Measurements from ENCODE around the gene PPP1R14C. TPM values are rescaled to one million over a fixed set of nuclear protein-coding genes. Genes with fewer than 3 reads are reported as not detected.

The PPP1R14C gene
- total and polyA plus RNA-seq, 10 of the 15 experiments (the other 5 are each of a cell fraction or from before 2014, with no cell fraction given): 0.07 to 1.6 (median 0.13) TPM; not detected in 4

GRCh38 chr6:150269857-150270223, 127.0 kb downstream of the PPP1R14C start:
- Histone ChIP-seq H3K4me2 (ENCODE audit: control insufficient read depth, insufficient read depth) (no peak overlapping the region), H3K4me1 (ENCODE audit: control insufficient read depth, insufficient read depth, low read length) (no peaks in the 10 kb centered on the region), H3K36me3 (ENCODE audit: control insufficient read depth in 2 of 2, insufficient read depth in 2 of 2, low read length in 1 of 2) (no peaks in the 10 kb centered on the region), H3K4me3 (no peak overlapping the region), H3K79me2 (ENCODE audit: control insufficient read depth, insufficient read depth, low read length) (no peaks in the 10 kb centered on the region), H4K20me1 (ENCODE audit: control insufficient read depth, insufficient read depth) (no peaks in the 10 kb centered on the region), H2AFZ (ENCODE audit: control insufficient read depth, low read depth, low read length) (no peak overlapping the region), H3K9ac (ENCODE audit: control insufficient read depth, insufficient read depth, low read length) (no peak overlapping the region), H3K27me3 (replicated peaks in 1 of 2; ENCODE audit: control insufficient read depth in 2 of 2, insufficient read depth in 2 of 2, low read length in 1 of 2) (no peaks in the 10 kb centered on the region), H3K9me3 (replicated peaks; ENCODE audit: control insufficient read depth, insufficient read depth, low read length) (no peaks in the 10 kb centered on the region), H3K27ac (ENCODE audit: control insufficient read depth, insufficient read depth) (no peak overlapping the region)
- no peak for TF ChIP-seq SPI1 (IDR thresholded peaks at IDR 0.05; ENCODE audit: borderline replicate concordance, insufficient read depth, low read depth, low read length)
- no peak for TF ChIP-seq ASH2L (IDR thresholded peaks at IDR 0.05; ENCODE audit: borderline replicate concordance, low read depth)
- TF ChIP-seq HDAC6 (IDR thresholded peaks at IDR 0.05; ENCODE audit: unreplicated experiment): no peak
- TF ChIP-seq ZNF622 (IDR thresholded peaks at IDR 0.05): no peak
- no peak for TF ChIP-seq CEBPB (IDR thresholded peaks at IDR 0.05; ENCODE audit: borderline replicate concordance in 1 of 2, low read depth in 2 of 2, low read length in 2 of 2)
- no peak for TF ChIP-seq CBX3 (IDR thresholded peaks at IDR 0.05; ENCODE audit: borderline replicate concordance, low read depth)
- no peak for TF ChIP-seq USF2 (IDR thresholded peaks at IDR 0.05; ENCODE audit: borderline replicate concordance, low read depth, low read length)
- ChIA-PET SMC1A (ENCODE audit: uncharacterized antibody, unreplicated experiment) (no interaction called here), CTCF (no interaction called here), POLR2A (no interaction called here), RAD21 (ENCODE audit: unreplicated experiment) (no interaction called here)
- in situ Hi-C loops (cut with MboI) (no loop called here), intact Hi-C loops (cut with micrococcal nuclease; ENCODE audit: unreplicated experiment) (no loop called here)
- FAIRE-seq (no peak), DNase-seq (ENCODE audit: low read depth, low spot score) (no peak), ATAC-seq (no peak)
- no TSS peak for BruUV-seq (replicated peaks)
- 11% methylated on average over 4 of the region's 4 CpGs for WGBS (ENCODE audit: insufficient coverage, insufficient replicate concordance, low lambda C conversion rate, missing lambda C conversion rate)

All from GM12878 (cell line).